ENCODE measurements around the gene HMCN2. TPM values are rescaled to one million over a fixed set of nuclear protein-coding genes. Genes with fewer than 3 reads are reported as not detected.

HMCN2 gene
- total and polyA plus RNA-seq, 2 donors (not counting 3 experiments of a cell fraction or from before 2014, with no cell fraction given), result 0.04 to 0.24 TPM

DNA sequence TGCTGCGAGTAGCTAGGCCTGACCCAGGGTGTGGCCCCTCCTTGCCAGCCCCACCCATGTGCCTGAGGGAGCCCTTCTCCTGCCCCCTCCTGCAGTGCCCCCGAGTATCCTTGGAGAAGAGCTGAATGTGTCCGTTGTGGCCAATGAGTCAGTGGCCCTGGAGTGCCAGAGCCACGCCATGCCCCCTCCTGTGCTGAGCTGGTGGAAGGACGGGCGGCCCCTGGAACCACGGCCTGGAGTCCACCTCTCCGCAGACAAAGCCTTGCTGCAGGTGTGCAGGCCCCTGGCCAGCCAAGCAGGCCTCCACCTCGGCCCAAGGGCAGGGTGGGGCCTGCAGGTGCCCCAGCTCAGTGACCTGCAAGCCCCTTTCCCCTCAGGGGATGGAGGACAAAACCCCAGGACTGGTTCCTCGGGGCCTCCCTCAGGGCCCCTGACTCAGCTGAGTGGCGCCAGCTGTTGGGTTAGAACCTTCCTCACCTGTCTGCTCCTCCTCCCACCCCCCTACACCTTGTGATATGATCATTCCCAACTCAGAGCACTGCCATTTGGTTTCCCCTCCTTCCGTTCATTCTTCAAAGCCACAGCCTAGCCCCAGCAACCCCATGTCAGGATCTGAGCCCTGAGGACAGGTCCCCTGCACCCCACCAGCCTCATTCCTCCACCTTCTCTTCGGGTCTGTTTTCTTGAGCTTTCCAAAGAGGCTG lies 99.2 kb downstream of the HMCN2 start:
- H3K27ac ChIP-seq (ENCODE audit: insufficient read depth, low read depth, low read length), result no peak overlapping the region
- no TSS peak for BruUV-seq (replicated peaks)

DNA sequence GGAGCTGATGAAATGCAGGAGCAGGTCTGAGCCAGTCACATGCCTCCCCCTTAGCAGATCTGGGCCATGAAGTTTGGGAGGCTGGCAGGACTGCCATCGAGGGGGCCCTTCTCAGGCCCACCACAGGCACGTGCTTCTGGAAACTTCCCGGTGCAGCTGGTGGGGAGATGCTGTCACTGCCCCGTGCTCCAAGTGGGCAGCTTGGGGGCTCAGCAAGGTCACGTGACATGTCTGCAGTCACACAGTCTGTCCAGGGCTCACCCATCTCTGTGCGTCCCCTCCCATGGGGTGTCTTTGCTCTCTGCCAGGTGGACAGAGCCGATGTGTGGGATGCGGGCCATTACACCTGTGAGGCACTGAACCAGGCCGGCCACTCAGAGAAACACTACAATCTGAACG lies 99.8 kb downstream of the HMCN2 start:
- H3K4me2 ChIP-seq (ENCODE audit: insufficient read depth, low read length), result no peak overlapping the region
- DNase-seq (ENCODE audit: low read depth, low spot score) (no peak), FAIRE-seq (no peak)
- ChIA-PET CTCF (interaction anchor here (1.0 kb wide), 1 partner anchor 10 kb away, joined by 3 read pairs; no protein-coding TSS in a partner anchor), POLR2A (no interaction called here)
- dilution Hi-C loops (cut with MboI; ENCODE audit: extremely low pct_ligation_motif_present, low sequenced_read_pairs) (no loop called here), intact Hi-C loops (cut with micrococcal nuclease) (no loop called here)
- H3K4me3 ChIP-seq (replicated peaks in 1 of 3; ENCODE audit: insufficient read depth in 1 of 3, low read depth in 1 of 3, low read length in 3 of 3), result no peak overlapping the region
- no peaks in the 10 kb centered on the region for H3K36me3 ChIP-seq (ENCODE audit: control insufficient read depth in 2 of 2, extremely low read depth in 1 of 2, insufficient read depth in 2 of 2, low read length in 2 of 2)
- H3K9ac ChIP-seq (replicated peaks; ENCODE audit: extremely low read depth, insufficient read depth, low read length), result no peak overlapping the region
- no peaks in the 10 kb centered on the region for H3K9me1 ChIP-seq (replicated peaks; ENCODE audit: control insufficient read depth, extremely low read depth, insufficient read depth, low read length)
- TF ChIP-seq FOS (IDR thresholded peaks at IDR 0.05; ENCODE audit: borderline replicate concordance, insufficient read depth, low read length) (no peak), POLR2AphosphoS5 (IDR thresholded peaks at IDR 0.05; ENCODE audit: insufficient read depth, low read depth, low read length) (no peak), JUN (IDR thresholded peaks at IDR 0.05; ENCODE audit: borderline replicate concordance, insufficient read depth, insufficient read length, low read depth) (no peak), POLR2A (IDR thresholded peaks at IDR 0.05; ENCODE audit: low read depth, low read length) (no peak), EZH2 (IDR thresholded peaks at IDR 0.05; ENCODE audit: borderline replicate concordance, low read depth, low read length, severe bottlenecking) (no peak), MYC (IDR thresholded peaks at IDR 0.05; ENCODE audit: low read depth, low read length) (no peak), GATA2 (IDR thresholded peaks at IDR 0.05; ENCODE audit: insufficient read depth, insufficient read length, low read depth, low read length) (no peak)
- TF ChIP-seq, protein P1, sequence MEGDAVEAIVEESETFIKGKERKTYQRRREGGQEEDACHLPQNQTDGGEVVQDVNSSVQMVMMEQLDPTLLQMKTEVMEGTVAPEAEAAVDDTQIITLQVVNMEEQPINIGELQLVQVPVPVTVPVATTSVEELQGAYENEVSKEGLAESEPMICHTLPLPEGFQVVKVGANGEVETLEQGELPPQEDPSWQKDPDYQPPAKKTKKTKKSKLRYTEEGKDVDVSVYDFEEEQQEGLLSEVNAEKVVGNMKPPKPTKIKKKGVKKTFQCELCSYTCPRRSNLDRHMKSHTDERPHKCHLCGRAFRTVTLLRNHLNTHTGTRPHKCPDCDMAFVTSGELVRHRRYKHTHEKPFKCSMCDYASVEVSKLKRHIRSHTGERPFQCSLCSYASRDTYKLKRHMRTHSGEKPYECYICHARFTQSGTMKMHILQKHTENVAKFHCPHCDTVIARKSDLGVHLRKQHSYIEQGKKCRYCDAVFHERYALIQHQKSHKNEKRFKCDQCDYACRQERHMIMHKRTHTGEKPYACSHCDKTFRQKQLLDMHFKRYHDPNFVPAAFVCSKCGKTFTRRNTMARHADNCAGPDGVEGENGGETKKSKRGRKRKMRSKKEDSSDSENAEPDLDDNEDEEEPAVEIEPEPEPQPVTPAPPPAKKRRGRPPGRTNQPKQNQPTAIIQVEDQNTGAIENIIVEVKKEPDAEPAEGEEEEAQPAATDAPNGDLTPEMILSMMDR (IDR thresholded peaks at IDR 0.05; ENCODE audit: extremely low read depth in 1 of 2, insufficient read depth in 1 of 2, low read depth in 1 of 2, low read length in 2 of 2), result no peak
- TF ChIP-seq, protein P2, sequence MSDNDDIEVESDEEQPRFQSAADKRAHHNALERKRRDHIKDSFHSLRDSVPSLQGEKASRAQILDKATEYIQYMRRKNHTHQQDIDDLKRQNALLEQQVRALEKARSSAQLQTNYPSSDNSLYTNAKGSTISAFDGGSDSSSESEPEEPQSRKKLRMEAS (IDR thresholded peaks at IDR 0.05; ENCODE audit: insufficient read depth, insufficient read length), result no peak
- no peaks in the 10 kb centered on the region for H3K79me2 ChIP-seq (ENCODE audit: control insufficient read depth, insufficient read depth, low read length)
- H3K27ac ChIP-seq (ENCODE audit: insufficient read depth, low read depth, low read length), result no peak overlapping the region
- H3K9me3 ChIP-seq (replicated peaks; ENCODE audit: control insufficient read depth, insufficient read depth, low read length), result no peaks in the 10 kb centered on the region
- no peaks in the 10 kb centered on the region for H3K27me3 ChIP-seq (ENCODE audit: control insufficient read depth in 2 of 2, insufficient read depth in 2 of 2, low read length in 2 of 2)
- no TSS peak for BruUV-seq (replicated peaks)
- H3K4me1 ChIP-seq (ENCODE audit: control insufficient read depth, extremely low read depth, insufficient read depth, low read length), result no peaks in the 10 kb centered on the region
- H4K20me1 ChIP-seq (replicated peaks; ENCODE audit: control insufficient read depth, extremely low read depth, insufficient read depth, low read length), result no peaks in the 10 kb centered on the region
- no peak overlapping the region for H2AFZ ChIP-seq (ENCODE audit: low read depth, low read length)

More for the DNA sequence above, 99.2 kb downstream of the HMCN2 start:
- H3K27me3 ChIP-seq (ENCODE audit: control insufficient read depth in 2 of 2, insufficient read depth in 2 of 2, low read length in 2 of 2), result no peaks in the 10 kb centered on the region
- H3K9me1 ChIP-seq (replicated peaks; ENCODE audit: control insufficient read depth, extremely low read depth, insufficient read depth, low read length), result no peaks in the 10 kb centered on the region
- intact Hi-C loops (cut with micrococcal nuclease), result no loop called here
- DNase-seq (ENCODE audit: low read depth, low spot score) (no peak), FAIRE-seq (no peak)
- POLR2A ChIA-PET, result no interaction called here
- H3K4me1 ChIP-seq (ENCODE audit: control insufficient read depth, extremely low read depth, insufficient read depth, low read length), result no peaks in the 10 kb centered on the region
- H4K20me1 ChIP-seq (replicated peaks; ENCODE audit: control insufficient read depth, extremely low read depth, insufficient read depth, low read length), result no peaks in the 10 kb centered on the region
- no peaks in the 10 kb centered on the region for H3K79me2 ChIP-seq (ENCODE audit: control insufficient read depth, insufficient read depth, low read length)
- no peak overlapping the region for H3K4me3 ChIP-seq (replicated peaks in 1 of 3; ENCODE audit: insufficient read depth in 1 of 3, low read depth in 1 of 3, low read length in 3 of 3)
- H3K9ac ChIP-seq (replicated peaks; ENCODE audit: extremely low read depth, insufficient read depth, low read length), result no peak overlapping the region
- dilution Hi-C loops (cut with MboI; ENCODE audit: extremely low pct_ligation_motif_present, low sequenced_read_pairs), result no loop called here
- no peak overlapping the region for H3K4me2 ChIP-seq (ENCODE audit: insufficient read depth, low read length)
- H2AFZ ChIP-seq (ENCODE audit: low read depth, low read length), result no peak overlapping the region
- no peaks in the 10 kb centered on the region for H3K9me3 ChIP-seq (replicated peaks; ENCODE audit: control insufficient read depth, insufficient read depth, low read length)
- no peak for TF ChIP-seq MYC (IDR thresholded peaks at IDR 0.05; ENCODE audit: low read depth, low read length)
- TF ChIP-seq POLR2A (IDR thresholded peaks at IDR 0.05; ENCODE audit: low read depth, low read length), result no peak
- TF ChIP-seq, protein P2 (IDR thresholded peaks at IDR 0.05; ENCODE audit: insufficient read depth, insufficient read length), result no peak
- TF ChIP-seq JUN (IDR thresholded peaks at IDR 0.05; ENCODE audit: borderline replicate concordance, insufficient read depth, insufficient read length, low read depth), result no peak
- H3K36me3 ChIP-seq (ENCODE audit: control insufficient read depth in 2 of 2, extremely low read depth in 1 of 2, insufficient read depth in 2 of 2, low read length in 2 of 2), result no peaks in the 10 kb centered on the region
- CTCF ChIA-PET, result interaction anchor here (0.6 to 1.0 kb wide), 4 partner anchors 11 to 85 kb away, joined by 3 read pairs; no protein-coding TSS in a partner anchor
